H1 (cell line): ENCODE results near the gene DVL3. TPM values are rescaled to one million over a fixed set of nuclear protein-coding genes. Genes with fewer than 3 reads are reported as not detected.
A peak's percentile ranks its signal among the peaks of the same experiment; 100 is the strongest.

ENCODE experiments used
- CTCF ChIA-PET: fragments of 300-600 bp; sonication (Branson Sonifier 250); formaldehyde crosslinking; loops from one replicate; lab custom pipeline; 2021; ENCODE audit not compliant: partially characterized antibody; lab: Charles Lee
- POLR2A ChIA-PET: fragments of 300-600 bp; sonication (Branson Sonifier 250); formaldehyde crosslinking; loops from one replicate; lab custom pipeline; 2021; ENCODE audit warnings: inconsistent platforms; ENCODE audit not compliant: partially characterized antibody; lab: Charles Lee
- DNase-seq, 2 experiments: peaks; one replicate each; pipeline versions ENCODE4 v3.0.0 to v3.0.0-alpha.2; 2010 to 2022; ENCODE audit warnings: low spot score in 2 of 2, low read depth in 1 of 2, mixed read lengths in 1 of 2
- FAIRE-seq: peaks from 2 replicates; lab custom pipeline; 2011; peaks lifted over from hg19 to GRCh38; lab: Jason Lieb, UNC
- H2AFZ ChIP-seq: 2 replicates; pipeline ENCODE4 v1.8.1; 2012; ENCODE audit warnings: low read length, inconsistent platforms
- H2AK5ac ChIP-seq: 2 replicates; pipeline ENCODE4 v1.6.1; 2013; ENCODE audit warnings: low read depth, low read length
- H2BK120ac ChIP-seq: replicated peaks from 2 replicates; pipeline ENCODE3; 2013; ENCODE audit warnings: low read depth, low read length, inconsistent platforms
- H2BK12ac ChIP-seq: 2 replicates; pipeline ENCODE4 v1.6.1; 2013; ENCODE audit warnings: low read depth, low read length
- H2BK15ac ChIP-seq: 2 replicates; pipeline ENCODE4 v1.6.1; 2013; ENCODE audit warnings: low read length
- H2BK20ac ChIP-seq: 2 replicates; pipeline ENCODE4 v1.6.1; 2013; ENCODE audit warnings: low read length
- H2BK5ac ChIP-seq: 2 replicates; pipeline ENCODE4 v1.6.1; 2013; ENCODE audit warnings: low read depth, low read length
- H3K14ac ChIP-seq: 2 replicates; pipeline ENCODE4 v1.6.1; 2013; ENCODE audit warnings: inconsistent platforms; ENCODE audit not compliant: insufficient read length
- H3K18ac ChIP-seq: 2 replicates; pipeline ENCODE4 v1.6.1; 2013; ENCODE audit warnings: low read length; ENCODE audit errors: extremely low read depth
- H3K23ac ChIP-seq: 2 replicates; pipeline ENCODE4 v1.6.1; 2013; ENCODE audit warnings: inconsistent platforms; ENCODE audit not compliant: insufficient read length
- H3K23me2 ChIP-seq: 2 replicates; pipeline ENCODE4 v1.6.1; 2013; ENCODE audit warnings: low read depth, low read length
- H3K27ac ChIP-seq: 2 replicates; pipeline ENCODE4 v1.6.1; 2011; ENCODE audit warnings: low read depth, low read length, inconsistent platforms
- H3K27me3 ChIP-seq, 4 experiments: replicated peaks in 1 of 4; 1 replicate in 1 of 4; 2 replicates in 3 of 4; pipeline versions ENCODE4 v1.6.1 to v1.8.1; 2011 to 2013; ENCODE audit warnings: low read length in 3 of 4, mild to moderate bottlenecking in 3 of 4, inconsistent platforms in 2 of 4, mixed read lengths in 2 of 4, moderate library complexity in 1 of 4; ENCODE audit not compliant: control insufficient read depth in 3 of 4, insufficient read depth in 3 of 4; ENCODE audit errors: extremely low read depth in 1 of 4
- H3K36me3 ChIP-seq, 4 experiments: 2 replicates each; pipeline versions ENCODE4 v1.6.1 to v1.8.1; 2011 to 2013; ENCODE audit warnings: mild to moderate bottlenecking in 4 of 4, low read length in 3 of 4, moderate library complexity in 2 of 4, control low read depth in 1 of 4, inconsistent platforms in 1 of 4; ENCODE audit not compliant: insufficient read depth in 4 of 4, control insufficient read depth in 2 of 4
- H3K4ac ChIP-seq: replicated peaks from 2 replicates; pipeline ENCODE3; 2013; ENCODE audit warnings: low read length, low read depth, mixed read lengths, inconsistent platforms; ENCODE audit not compliant: insufficient read length
- H3K4me1 ChIP-seq, 4 experiments: replicated peaks in 1 of 4; 1 replicate in 1 of 4; 2 replicates in 3 of 4; pipeline versions ENCODE4 v1.6.1 to v1.8.1; 2011 to 2013; ENCODE audit warnings: low read length in 3 of 4, inconsistent platforms in 2 of 4, mixed read lengths in 1 of 4; ENCODE audit not compliant: insufficient read depth in 4 of 4, control insufficient read depth in 3 of 4
- H3K4me2 ChIP-seq, 2 experiments: 2 replicates each; pipeline versions ENCODE4 v1.6.1 to v1.8.1; 2011 to 2013; ENCODE audit warnings: low read depth in 2 of 2, low read length in 2 of 2, control low read depth in 1 of 2, inconsistent platforms in 1 of 2, mild to moderate bottlenecking in 1 of 2; ENCODE audit not compliant: insufficient read depth in 1 of 2
- H3K4me3 ChIP-seq, 4 experiments: fragments of 200-600, 300-600 bp in 1 of 4; sonication (generic), shearing (Covaris generic), sonication (Bioruptor Twin) in 1 of 4; 2 replicates each; pipeline versions ENCODE4 v1.5.1 to v1.8.1; 2011 to 2016; ENCODE audit warnings: low read length in 4 of 4, low read depth in 3 of 4, control low read depth in 2 of 4, inconsistent platforms in 2 of 4, mild to moderate bottlenecking in 2 of 4, mixed read lengths in 1 of 4, moderate library complexity in 1 of 4; ENCODE audit not compliant: insufficient read depth in 2 of 4; ENCODE audit errors: extremely low read depth in 1 of 4
- H3K56ac ChIP-seq: replicated peaks from 2 replicates; pipeline ENCODE3; 2013; ENCODE audit warnings: low read depth, mild to moderate bottlenecking, mixed read lengths, low read length, inconsistent platforms; ENCODE audit not compliant: insufficient read length
- H3K79me1 ChIP-seq: 2 replicates; pipeline ENCODE4 v1.6.1; 2013; ENCODE audit warnings: low read depth, low read length, control low read depth
- H3K79me2 ChIP-seq, 2 experiments: 2 replicates each; pipeline versions ENCODE4 v1.6.1 to v1.8.1; 2012 to 2013; ENCODE audit warnings: low read length in 2 of 2, mild to moderate bottlenecking in 2 of 2, inconsistent platforms in 1 of 2; ENCODE audit not compliant: insufficient read depth in 2 of 2, control insufficient read depth in 1 of 2
- H3K9ac ChIP-seq, 4 experiments: replicated peaks in 1 of 4; 1 replicate in 1 of 4; 2 replicates in 3 of 4; pipeline versions ENCODE4 v1.6.1 to v1.8.1; 2011 to 2013; ENCODE audit warnings: low read depth in 3 of 4, low read length in 3 of 4, control low read depth in 2 of 4, mild to moderate bottlenecking in 2 of 4, moderate library complexity in 2 of 4, inconsistent platforms in 1 of 4; ENCODE audit errors: extremely low read depth in 1 of 4
- H3K9me3 ChIP-seq, 2 experiments: 2 replicates each; pipeline versions ENCODE4 v1.6.1 to v1.8.1; 2012 to 2013; ENCODE audit warnings: mild to moderate bottlenecking in 2 of 2, moderate library complexity in 2 of 2, control low read depth in 1 of 2, inconsistent platforms in 1 of 2, low read depth in 1 of 2, low read length in 1 of 2, mixed read lengths in 1 of 2; ENCODE audit not compliant: insufficient read depth in 2 of 2
- H4K20me1 ChIP-seq, 2 experiments: replicated peaks in 1 of 2; 2 replicates each; pipeline versions ENCODE3 to v1.8.1; 2011 to 2013; ENCODE audit warnings: inconsistent platforms in 2 of 2, low read length in 2 of 2, mild to moderate bottlenecking in 1 of 2; ENCODE audit not compliant: insufficient read depth in 2 of 2, control insufficient read depth in 1 of 2
- H4K5ac ChIP-seq: 2 replicates; pipeline ENCODE4 v1.6.1; 2013; ENCODE audit warnings: low read length, low read depth, mixed read lengths, inconsistent platforms; ENCODE audit not compliant: insufficient read length
- H4K8ac ChIP-seq: 2 replicates; pipeline ENCODE4 v1.8.0; 2013; ENCODE audit warnings: mild to moderate bottlenecking, moderate library complexity, low read length, inconsistent platforms; ENCODE audit not compliant: insufficient read depth; ENCODE audit errors: extremely low read depth
- H4K91ac ChIP-seq: replicated peaks from 2 replicates; pipeline ENCODE3; 2013; ENCODE audit warnings: low read length, mixed read lengths, inconsistent platforms; ENCODE audit not compliant: insufficient read length
- HDAC2 ChIP-seq, 2 experiments: fragments of 300-600 bp in 1 of 2; sonication (generic) in 1 of 2; IDR thresholded peaks; 2 replicates each; pipeline ENCODE4 v1.6.1; 2011 to 2012; ENCODE audit warnings: low read depth in 2 of 2, low read length in 2 of 2, mild to moderate bottlenecking in 2 of 2, moderate library complexity in 2 of 2, borderline replicate concordance in 1 of 2, inconsistent platforms in 1 of 2
- MAFK ChIP-seq: IDR thresholded peaks from 2 replicates; pipeline ENCODE4 v1.6.1; 2012; ENCODE audit warnings: low read depth, mild to moderate bottlenecking, improper control_type of control experiment, low read length
- NANOG ChIP-seq: IDR thresholded peaks from 2 replicates; pipeline ENCODE4 v1.6.1; 2011; ENCODE audit warnings: low read length, low read depth, mild to moderate bottlenecking, inconsistent platforms; ENCODE audit not compliant: insufficient read depth, poor library complexity, severe bottlenecking
- WGBS, 2 experiments: shearing (Covaris generic) in 1 of 2; methylation state at CpG; one replicate each; pipeline versions ENCODE4 v1.1.6 to v1.1.7; 2013 to 2015; ENCODE audit warnings: low lambda C conversion rate in 2 of 2, mixed read lengths in 2 of 2, inconsistent platforms in 1 of 2, low coverage in 1 of 2, missing lambda C conversion rate in 1 of 2; ENCODE audit not compliant: insufficient replicate concordance in 2 of 2, insufficient coverage in 1 of 2, insufficient read length in 1 of 2; ENCODE audit errors: extremely low coverage in 1 of 2, missing lambda C conversion rate in 1 of 2; 5-methylcytosine and 5-hydroxymethylcytosine counted together
- polyA plus RNA-seq, 7 experiments: library from polyadenylated mRNA; depleted of rRNA in 3 of 7; stranded (reverse) in 5 of 7; unstranded in 2 of 7; fragments of >200 nt in 5 of 7; fragments of 200-250 nt in 2 of 7; gene quantifications; 1 replicate in 5 of 7; 2 replicates in 1 of 7; 4 replicates in 1 of 7; pipeline versions ENCODE4 v1.2.1 to v1.2.3, GENCODE V29; 2011 to 2013; ENCODE audit warnings: missing spikeins in 2 of 7, mixed read lengths in 2 of 7
- total RNA-seq: library from RNA; stranded (reverse); fragmentation: NEBNext Ultra II Directional; extraction: Animal tissue kit (Norgen Biotek cat#: 25700); gene quantifications from 2 replicates; pipeline ENCODE4 v1.2.1, GENCODE V29; 2021

The DVL3 gene
- total and polyA plus RNA-seq, 2 of the 8 experiments (the other 6 are each of a cell fraction or from before 2014, with no cell fraction given) = 38.5 to 66.6 TPM

DNA sequence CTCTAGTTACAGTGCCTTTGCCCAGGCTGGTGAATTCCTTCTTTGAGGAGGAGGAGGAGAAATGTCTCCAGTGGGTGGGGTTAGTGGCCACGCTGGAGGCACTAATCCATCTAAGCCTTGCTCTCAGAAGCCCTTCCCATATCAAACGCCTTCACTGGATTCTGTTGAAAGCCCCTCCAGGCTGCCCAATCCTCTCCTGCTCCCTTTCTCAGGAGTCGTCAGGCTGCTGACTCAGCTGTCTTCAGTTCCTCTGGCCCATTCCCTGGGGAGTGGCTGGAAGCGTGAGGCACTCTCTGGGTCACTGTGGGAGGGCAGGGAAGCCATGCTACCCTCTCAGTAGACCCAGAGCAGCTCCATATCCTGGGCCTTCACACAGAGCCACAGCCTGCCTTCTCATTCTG is 22.2 kb downstream of the DVL3 start:
- Histone ChIP-seq H3K9me3 (no peaks in the 10 kb centered on the region), H2BK120ac (no peak overlapping the region), H3K14ac (no peak overlapping the region), H3K4me1 (peaks cover 0 to 23% (median 15%) of the 10 kb centered on the region in 4 experiments; a peak in 6 of 7 replicates), H3K36me3 (peaks cover 42 to 54% (median 49%) of the 10 kb centered on the region in 4 experiments), H3K4me2 (peak overlapping the region; percentile 91 to 96), H4K20me1 (peaks cover 0 to 19% of the 10 kb centered on the region in 2 experiments), H3K56ac (no peak overlapping the region), H4K8ac (0 out of 2 replicates have a peak overlapping the region, but pooled peaks have one; percentile 82), H3K27ac (peak overlapping the region; percentile 87), H2BK12ac (0 out of 2 replicates have a peak overlapping the region, but pooled peaks have one; percentile 50), H3K79me2 (peaks cover 0 to 37% of the 10 kb centered on the region in 2 experiments; a peak in 2 of 4 replicates), H2AFZ (no peak overlapping the region), H3K27me3 (no peaks in the 10 kb centered on the region), H3K23me2 (peaks cover 8% of the 10 kb centered on the region), H3K4ac (peak overlapping the region; percentile 22), H2BK20ac (no peak overlapping the region), H3K4me3 (peak overlapping the region in 3 of 4 experiments; percentile 68 to 92 (median 89); a peak in 5 of 8 replicates), H2BK5ac (peak overlapping the region; percentile 93), H2AK5ac (peak overlapping the region; percentile 70), H3K23ac (no peak overlapping the region), H2BK15ac (peak overlapping the region; percentile 22; the same call in 1 of the 2 replicates), H4K5ac (no peak overlapping the region), H3K79me1 (peaks cover 13% of the 10 kb centered on the region), H4K91ac (peak overlapping the region; percentile 38), H3K9ac (peak overlapping the region in 3 of 4 experiments; percentile 6 to 53 (median 9); a peak in 6 of 7 replicates), H3K18ac (peak overlapping the region; percentile 81)
- no peak for DNase-seq
- no peak for FAIRE-seq
- 75% methylated on average over 4 of the region's 4 CpGs; no CpG with 5 or more reads in 1 of the 2 experiments for WGBS, 2 experiments
- ChIA-PET POLR2A (interaction anchor here (0.9 to 2.1 kb wide), 11 partner anchors 8 to 183 kb away, joined by 3 to 17 read pairs (median 3); partner anchors contain the start of genes ABCF3 and DVL3), CTCF (interaction anchor here (0.8 to 4.7 kb wide), 8 partner anchors 10 to 110 kb away, joined by 3 to 22 read pairs (median 6); partner anchors contain the start of gene ABCF3)
- no peak for TF ChIP-seq HDAC2 (IDR thresholded peaks at IDR 0.05; ENCODE audit: borderline replicate concordance in 1 of 2, low read depth in 2 of 2, low read length in 2 of 2)
- TF ChIP-seq NANOG = no peak
- peak; percentile 54; the same call in 1 of the 2 replicates for TF ChIP-seq MAFK
